Measurements from ENCODE around the gene VAMP4. TPM values are rescaled to one million over a fixed set of nuclear protein-coding genes. Genes with fewer than 3 reads are reported as not detected.
A peak's percentile ranks its signal among the peaks of the same experiment; 100 is the strongest.

Gene VAMP4
- total and polyA plus RNA-seq, 4 donors, result 9.7 to 37.9 (median 25.1) TPM

DNA sequence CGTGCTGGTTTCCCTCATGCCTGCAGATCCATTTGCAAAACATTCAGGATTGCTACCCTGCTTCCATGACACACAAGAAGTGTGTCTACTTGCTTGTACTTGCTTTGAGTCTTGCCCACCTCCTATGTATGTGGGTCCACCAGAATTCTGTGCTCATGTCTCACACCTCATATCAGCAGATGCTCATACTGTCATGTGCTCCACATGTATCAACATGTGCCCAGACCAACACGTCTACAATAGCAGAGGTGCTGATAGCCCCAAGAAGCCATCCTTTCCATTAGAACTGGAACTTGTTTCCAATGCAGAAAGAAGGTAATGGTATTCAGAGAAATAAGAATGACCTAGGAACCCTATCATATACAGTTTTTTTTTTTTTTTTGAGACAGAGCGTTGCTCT lies 61.5 kb downstream of the VAMP4 start:
- no peak overlapping the region for H3K27ac ChIP-seq (ENCODE audit: low read depth, low read length)
- H3K4me3 ChIP-seq (ENCODE audit: low read depth, low read length), result no peak overlapping the region
- no peaks in the 10 kb centered on the region for H3K36me3 ChIP-seq (ENCODE audit: control insufficient read depth, insufficient read depth, low read length)
- H3K4me1 ChIP-seq (ENCODE audit: control insufficient read depth, insufficient read depth, low read length), result no peaks in the 10 kb centered on the region
- 100% methylated on average over 1 of the region's 3 CpGs for WGBS (ENCODE audit: insufficient coverage)
- no peaks in the 10 kb centered on the region for H3K9me3 ChIP-seq (ENCODE audit: control insufficient read depth, insufficient read depth, low read length)
- no peaks in the 10 kb centered on the region for H3K27me3 ChIP-seq (ENCODE audit: control insufficient read depth, insufficient read depth, low read length)
- DNase-seq (ENCODE audit: low read depth in 4 of 6, low spot score in 6 of 6), result no peak

DNA sequence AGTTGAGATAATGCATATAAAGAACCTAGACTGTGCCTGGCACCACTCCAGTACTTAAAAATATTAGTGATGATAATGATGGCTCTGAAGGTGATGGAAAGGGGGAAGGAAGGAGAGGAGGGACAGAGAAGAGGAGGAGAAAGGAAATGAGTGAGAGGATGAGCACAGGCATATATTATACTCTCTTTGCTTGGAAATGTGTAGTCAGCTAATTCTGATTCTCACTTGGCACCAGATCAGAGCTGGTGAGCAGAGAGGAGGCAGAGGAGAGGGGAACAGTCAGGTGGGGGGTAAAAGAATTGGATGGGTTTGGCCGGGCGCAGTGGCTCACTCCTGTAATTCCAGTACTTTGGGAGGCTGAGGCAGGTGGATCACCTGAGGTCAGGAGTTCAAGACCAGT lies 65.0 kb downstream of the VAMP4 start:
- no peaks in the 10 kb centered on the region for H3K9me3 ChIP-seq (ENCODE audit: control insufficient read depth, insufficient read depth, low read length)
- H3K36me3 ChIP-seq (ENCODE audit: control insufficient read depth, insufficient read depth, low read length), result no peaks in the 10 kb centered on the region
- peak in 1 of 6 donors; percentile 13 for DNase-seq (ENCODE audit: low read depth in 4 of 6, low spot score in 6 of 6)
- WGBS (ENCODE audit: insufficient coverage), result no CpG with 5 or more reads among the region's 2 CpGs
- no peak overlapping the region for H3K4me3 ChIP-seq (ENCODE audit: low read depth, low read length)
- H3K27ac ChIP-seq (ENCODE audit: low read depth, low read length), result no peak overlapping the region
- H3K4me1 ChIP-seq (ENCODE audit: control insufficient read depth, insufficient read depth, low read length), result no peaks in the 10 kb centered on the region
- H3K27me3 ChIP-seq (ENCODE audit: control insufficient read depth, insufficient read depth, low read length), result no peaks in the 10 kb centered on the region

DNA sequence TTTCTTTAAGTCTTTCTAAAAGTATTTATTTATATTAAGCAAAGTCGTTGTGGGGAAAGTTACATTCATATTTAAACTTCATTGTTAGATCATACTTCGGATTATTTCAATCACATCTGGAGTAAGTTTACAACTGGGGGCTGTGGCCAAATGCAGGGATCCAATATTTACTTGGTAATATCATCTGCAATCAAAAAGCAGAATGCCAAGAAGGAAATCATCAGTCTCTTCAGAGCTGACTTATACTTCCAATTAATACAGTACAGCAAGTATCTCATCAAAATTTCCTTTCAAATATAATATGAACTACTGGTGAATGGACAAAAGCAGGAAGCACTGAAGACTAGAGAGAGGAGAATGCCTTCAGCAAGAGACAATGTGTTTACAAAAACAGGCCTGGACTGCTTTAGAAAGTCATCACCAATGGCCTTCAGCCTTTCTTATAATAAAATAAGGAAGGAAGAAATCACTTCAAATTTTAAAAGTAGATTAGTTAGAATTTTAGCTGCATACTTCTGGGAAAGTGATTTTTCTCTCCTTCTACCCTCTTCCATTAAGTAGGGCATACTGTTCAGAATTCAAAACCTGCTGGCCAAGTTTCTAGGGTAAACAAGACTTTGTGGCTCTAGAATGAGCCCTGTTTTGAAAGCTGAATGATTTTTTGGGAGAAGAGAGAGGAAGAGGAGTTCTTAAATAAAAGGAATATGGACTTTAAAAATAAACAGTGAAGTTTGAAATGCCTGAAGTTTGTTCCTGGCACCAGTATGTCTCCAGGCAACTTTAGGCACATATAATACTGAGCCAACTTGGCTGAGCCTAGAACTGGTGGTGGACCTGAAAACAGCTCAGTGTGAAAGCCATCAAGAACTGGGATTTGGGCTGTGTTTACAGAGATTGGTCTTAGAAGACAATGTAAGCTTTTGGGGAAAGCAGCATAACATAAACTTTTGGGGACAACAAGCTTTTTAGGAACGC lies 67.1 kb downstream of the VAMP4 start:
- H3K27me3 ChIP-seq (ENCODE audit: control insufficient read depth, insufficient read depth, low read length), result no peaks in the 10 kb centered on the region
- H3K4me1 ChIP-seq (ENCODE audit: control insufficient read depth, insufficient read depth, low read length), result no peaks in the 10 kb centered on the region
- no peak overlapping the region for H3K4me3 ChIP-seq (ENCODE audit: low read depth, low read length)
- H3K27ac ChIP-seq (ENCODE audit: low read depth, low read length), result no peak overlapping the region
- no CpG with 5 or more reads among the region's 3 CpGs for WGBS (ENCODE audit: insufficient coverage)
- H3K9me3 ChIP-seq (ENCODE audit: control insufficient read depth, insufficient read depth, low read length), result no peaks in the 10 kb centered on the region
- H3K36me3 ChIP-seq (ENCODE audit: control insufficient read depth, insufficient read depth, low read length), result no peaks in the 10 kb centered on the region
- no peak for DNase-seq (ENCODE audit: low read depth in 4 of 6, low spot score in 6 of 6)

DNA sequence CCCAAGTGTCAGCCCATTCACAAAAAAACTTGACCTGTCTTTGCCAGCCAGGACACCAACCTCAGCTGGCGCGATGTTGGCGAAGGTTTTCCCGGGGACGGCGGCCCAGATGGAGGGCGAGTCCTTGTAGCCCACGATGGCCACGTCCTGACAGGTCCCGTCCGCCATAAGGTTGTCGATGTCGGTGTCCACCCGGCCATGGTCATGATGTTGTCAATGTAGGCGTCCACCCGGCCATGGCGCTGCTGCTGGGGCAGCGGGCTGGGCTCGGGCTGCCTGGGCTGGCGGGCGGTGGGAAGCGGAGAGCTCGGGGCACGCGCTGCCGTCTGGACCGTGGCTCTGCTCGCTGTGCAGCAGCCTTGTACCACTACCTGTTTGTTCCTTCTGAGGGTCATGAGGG lies 71.1 kb downstream of the VAMP4 start:
- WGBS (ENCODE audit: insufficient coverage), result 97% methylated on average over 21 of the region's 28 CpGs
- Histone ChIP-seq H3K27me3 (ENCODE audit: control insufficient read depth, insufficient read depth, low read length) (no peaks in the 10 kb centered on the region), H3K4me3 (ENCODE audit: low read depth, low read length) (no peak overlapping the region)

DNA sequence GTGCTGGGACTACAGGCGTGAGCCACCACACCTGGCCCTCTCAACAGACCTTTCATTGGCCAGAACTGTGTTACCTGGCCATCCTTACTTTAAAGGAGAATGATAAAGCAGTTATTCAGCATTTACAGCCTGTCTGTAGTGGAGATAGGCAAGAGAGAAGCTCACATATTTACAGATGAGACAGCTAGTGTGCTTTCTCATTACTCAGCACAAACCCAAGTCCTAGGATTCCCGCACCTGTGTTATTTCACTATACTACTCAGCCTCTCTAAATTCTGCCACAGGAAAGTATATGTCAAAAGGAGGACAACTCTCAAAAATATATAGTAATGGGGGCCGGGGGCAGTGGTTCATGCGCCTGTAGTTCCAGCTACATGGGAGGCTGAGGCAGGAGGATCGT lies 73.5 kb downstream of the VAMP4 start:
- Histone ChIP-seq H3K27ac (ENCODE audit: low read depth, low read length) (no peak overlapping the region), H3K4me3 (ENCODE audit: low read depth, low read length) (no peak overlapping the region), H3K4me1 (ENCODE audit: control insufficient read depth, insufficient read depth, low read length) (no peaks in the 10 kb centered on the region), H3K9me3 (ENCODE audit: control insufficient read depth, insufficient read depth, low read length) (no peaks in the 10 kb centered on the region), H3K27me3 (ENCODE audit: control insufficient read depth, insufficient read depth, low read length) (no peaks in the 10 kb centered on the region), H3K36me3 (ENCODE audit: control insufficient read depth, insufficient read depth, low read length) (no peaks in the 10 kb centered on the region)
- WGBS (ENCODE audit: insufficient coverage), result 80% methylated on average over 3 of the region's 5 CpGs
- DNase-seq (ENCODE audit: low read depth in 4 of 6, low spot score in 6 of 6), result no peak

More for the DNA sequence above, 71.1 kb downstream of the VAMP4 start:
- Histone ChIP-seq H3K36me3 (ENCODE audit: control insufficient read depth, insufficient read depth, low read length) (no peaks in the 10 kb centered on the region), H3K4me1 (ENCODE audit: control insufficient read depth, insufficient read depth, low read length) (no peaks in the 10 kb centered on the region), H3K27ac (ENCODE audit: low read depth, low read length) (no peak overlapping the region), H3K9me3 (ENCODE audit: control insufficient read depth, insufficient read depth, low read length) (no peaks in the 10 kb centered on the region)
- no peak for DNase-seq (ENCODE audit: low read depth in 4 of 6, low spot score in 6 of 6)

DNA sequence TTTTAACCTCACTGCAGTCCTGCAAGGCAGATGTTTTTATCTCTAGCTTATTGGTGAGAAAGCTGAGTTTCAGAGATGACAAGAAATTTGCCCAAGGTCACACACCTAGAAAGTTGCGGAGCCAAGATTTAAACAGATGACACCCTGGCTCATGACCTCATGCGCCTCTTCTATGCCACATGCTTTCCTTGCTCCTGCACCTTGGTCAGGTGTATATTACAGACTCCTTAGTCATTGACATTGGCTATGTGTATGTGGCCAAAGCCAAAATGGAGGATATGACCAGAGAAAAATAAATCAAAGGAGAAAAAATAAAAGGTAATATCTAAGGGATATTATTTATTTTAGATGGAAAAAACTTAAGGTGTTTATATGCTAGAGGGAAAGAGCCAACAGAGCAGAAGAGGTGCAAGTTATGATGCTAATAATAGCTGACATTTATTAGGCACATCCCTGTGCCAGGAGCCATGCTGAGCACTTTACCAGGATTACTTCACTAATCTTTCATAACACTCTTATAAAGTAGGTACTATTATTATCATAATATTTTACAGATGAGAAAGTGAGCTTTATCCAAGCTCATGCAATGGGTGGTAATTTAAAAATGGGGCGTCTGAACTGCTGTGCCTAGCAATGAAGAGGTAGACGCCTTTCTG lies 75.6 kb downstream of the VAMP4 start:
- WGBS (ENCODE audit: insufficient coverage), result 100% methylated on average over 1 of the region's 4 CpGs

DNA sequence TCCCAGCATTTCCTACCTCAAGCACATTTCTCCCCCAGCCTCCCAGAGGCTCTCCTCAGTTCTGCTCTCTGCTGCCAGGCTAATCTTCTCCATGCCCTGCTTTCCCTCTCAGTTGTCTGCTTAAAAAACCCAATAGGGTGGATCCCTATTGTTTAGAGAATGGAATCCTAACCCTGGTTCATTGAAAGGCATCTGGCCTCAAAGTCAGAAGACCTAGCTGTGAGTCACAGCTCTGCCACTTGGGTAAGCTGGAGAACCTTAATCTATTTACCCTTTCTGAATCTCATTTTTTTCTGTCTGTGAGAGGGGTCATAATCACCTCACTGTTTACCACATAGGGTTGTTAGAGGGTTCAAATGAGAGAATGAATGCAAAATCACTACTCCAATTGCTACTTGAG lies 76.9 kb downstream of the VAMP4 start:
- H3K4me1 ChIP-seq (ENCODE audit: control insufficient read depth, insufficient read depth, low read length), result no peaks in the 10 kb centered on the region
- no peak overlapping the region for H3K27ac ChIP-seq (ENCODE audit: low read depth, low read length)
- no peaks in the 10 kb centered on the region for H3K36me3 ChIP-seq (ENCODE audit: control insufficient read depth, insufficient read depth, low read length)
- no peaks in the 10 kb centered on the region for H3K9me3 ChIP-seq (ENCODE audit: control insufficient read depth, insufficient read depth, low read length)
- no peak overlapping the region for H3K4me3 ChIP-seq (ENCODE audit: low read depth, low read length)
- H3K27me3 ChIP-seq (ENCODE audit: control insufficient read depth, insufficient read depth, low read length), result no peaks in the 10 kb centered on the region
- no peak for DNase-seq (ENCODE audit: low read depth in 4 of 6, low spot score in 6 of 6)

More for the DNA sequence above, 75.6 kb downstream of the VAMP4 start:
- no peaks in the 10 kb centered on the region for H3K27me3 ChIP-seq (ENCODE audit: control insufficient read depth, insufficient read depth, low read length)
- no peaks in the 10 kb centered on the region for H3K4me1 ChIP-seq (ENCODE audit: control insufficient read depth, insufficient read depth, low read length)
- H3K27ac ChIP-seq (ENCODE audit: low read depth, low read length), result no peak overlapping the region
- no peaks in the 10 kb centered on the region for H3K9me3 ChIP-seq (ENCODE audit: control insufficient read depth, insufficient read depth, low read length)
- no peak for DNase-seq (ENCODE audit: low read depth in 4 of 6, low spot score in 6 of 6)
- H3K4me3 ChIP-seq (ENCODE audit: low read depth, low read length), result no peak overlapping the region
- H3K36me3 ChIP-seq (ENCODE audit: control insufficient read depth, insufficient read depth, low read length), result no peaks in the 10 kb centered on the region

DNA sequence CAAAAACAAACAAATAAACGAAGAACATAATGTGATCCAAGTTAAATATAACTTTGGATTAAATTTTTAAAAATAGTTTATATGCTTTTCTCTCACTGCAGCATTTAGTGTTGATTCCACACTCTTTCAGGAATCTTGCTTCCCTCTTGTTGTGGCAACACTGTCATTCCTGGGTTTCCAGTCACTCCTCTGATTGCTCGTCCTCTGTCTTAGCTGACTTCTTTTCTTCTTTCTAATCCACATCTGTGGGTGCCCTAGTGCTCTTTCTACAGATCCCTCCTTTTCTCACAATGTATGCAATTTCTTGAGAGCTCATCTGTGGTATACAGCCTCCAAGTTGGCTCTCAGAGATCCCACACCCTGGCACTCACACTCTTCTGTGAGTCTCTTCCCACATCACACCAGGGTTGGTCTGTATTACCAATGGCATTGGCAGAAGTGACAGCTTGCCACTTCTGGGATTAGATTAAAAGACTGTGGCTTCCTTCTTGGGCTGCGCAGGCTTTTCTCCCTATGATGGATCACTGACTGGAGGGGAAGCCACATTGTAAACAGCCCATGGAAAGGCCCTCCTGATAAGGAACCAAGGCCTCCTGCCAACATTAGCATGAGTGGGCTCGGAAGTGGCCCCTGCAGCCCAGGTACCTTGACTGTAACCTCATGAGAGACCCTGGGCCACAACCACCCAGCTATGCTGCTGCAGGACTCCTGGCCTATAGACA lies 77.8 kb downstream of the VAMP4 start:
- Histone ChIP-seq H3K27me3 (ENCODE audit: control insufficient read depth, insufficient read depth, low read length) (no peaks in the 10 kb centered on the region), H3K9me3 (ENCODE audit: control insufficient read depth, insufficient read depth, low read length) (no peaks in the 10 kb centered on the region), H3K36me3 (ENCODE audit: control insufficient read depth, insufficient read depth, low read length) (no peaks in the 10 kb centered on the region), H3K4me3 (ENCODE audit: low read depth, low read length) (no peak overlapping the region), H3K4me1 (ENCODE audit: control insufficient read depth, insufficient read depth, low read length) (no peaks in the 10 kb centered on the region), H3K27ac (ENCODE audit: low read depth, low read length) (no peak overlapping the region)
- 81% methylated on average over 2 of the region's 4 CpGs for WGBS (ENCODE audit: insufficient coverage)
- DNase-seq (ENCODE audit: low read depth in 4 of 6, low spot score in 6 of 6), result no peak

DNA sequence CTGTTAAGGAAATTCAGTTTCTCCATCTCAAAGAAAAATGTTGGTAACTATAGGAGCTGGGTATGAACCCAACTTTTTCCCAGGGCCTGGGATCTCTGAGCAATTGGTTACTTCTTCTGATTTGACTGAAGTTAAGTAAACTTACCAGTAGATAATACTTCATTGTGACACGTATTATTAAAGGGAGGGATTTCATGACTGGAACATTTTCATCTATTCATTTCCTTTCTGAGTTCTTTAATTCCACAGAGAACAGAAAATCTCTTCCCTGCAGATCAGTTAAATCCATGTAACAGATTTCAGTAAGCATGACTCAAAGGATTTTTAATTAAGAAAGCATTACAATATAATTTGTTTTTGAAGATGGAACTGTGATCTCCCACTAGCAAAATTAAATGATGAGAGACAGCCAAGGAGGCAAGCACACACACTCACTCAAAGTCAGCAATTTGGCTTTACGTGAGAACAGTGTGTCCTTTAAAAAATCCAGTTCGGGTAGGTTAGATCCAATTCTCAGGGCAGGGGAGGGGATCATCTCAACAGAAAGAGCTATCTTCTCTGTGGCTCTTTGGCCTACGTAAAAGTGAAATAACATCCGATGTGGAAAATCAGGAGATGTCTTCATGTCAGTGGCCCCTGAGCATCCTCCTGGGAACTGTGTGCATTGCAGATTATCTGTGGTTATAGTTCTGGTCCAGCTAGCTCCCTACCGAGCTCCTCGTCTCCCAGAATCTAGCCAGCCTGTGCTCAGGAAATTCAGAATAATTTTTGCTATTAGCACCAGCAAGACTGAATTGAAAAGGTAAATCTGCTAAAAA lies 78.6 kb downstream of the VAMP4 start:
- Histone ChIP-seq H3K27me3 (ENCODE audit: control insufficient read depth, insufficient read depth, low read length) (no peaks in the 10 kb centered on the region), H3K9me3 (ENCODE audit: control insufficient read depth, insufficient read depth, low read length) (no peaks in the 10 kb centered on the region), H3K27ac (ENCODE audit: low read depth, low read length) (no peak overlapping the region), H3K4me1 (ENCODE audit: control insufficient read depth, insufficient read depth, low read length) (no peaks in the 10 kb centered on the region), H3K4me3 (ENCODE audit: low read depth, low read length) (no peak overlapping the region), H3K36me3 (ENCODE audit: control insufficient read depth, insufficient read depth, low read length) (no peaks in the 10 kb centered on the region)
- DNase-seq (ENCODE audit: low read depth in 4 of 6, low spot score in 6 of 6), result peak in 1 of 6 donors; percentile 64
- 80% methylated on average over 2 of the region's 7 CpGs for WGBS (ENCODE audit: insufficient coverage)
